ENCODE measurements around the gene DCUN1D2. TPM values are rescaled to one million over a fixed set of nuclear protein-coding genes. Genes with fewer than 3 reads are reported as not detected.
A peak's percentile ranks its signal among the peaks of the same experiment; 100 is the strongest.

Gene DCUN1D2
- total and polyA plus RNA-seq, 10 of the 15 experiments (the other 5 are each of a cell fraction or from before 2014, with no cell fraction given): 2.5 to 23.6 (median 9.3) TPM

GRCh38 chr13:113411216-113412023 is 79.1 kb downstream of the DCUN1D2 start:
- intact Hi-C loops (cut with micrococcal nuclease; ENCODE audit: unreplicated experiment) (no loop called here), in situ Hi-C loops (cut with MboI) (no loop called here)
- no peaks in the 10 kb centered on the region for H3K27me3 ChIP-seq (replicated peaks in 1 of 2; ENCODE audit: control insufficient read depth in 2 of 2, insufficient read depth in 2 of 2, low read length in 1 of 2)
- ATAC-seq: no peak
- H4K20me1 ChIP-seq (ENCODE audit: control insufficient read depth, insufficient read depth): no peaks in the 10 kb centered on the region
- ChIA-PET RAD21 (ENCODE audit: unreplicated experiment) (no interaction called here), POLR2A (no interaction called here), SMC1A (ENCODE audit: uncharacterized antibody, unreplicated experiment) (no interaction called here), CTCF (no interaction called here)
- no peak overlapping the region for H3K9ac ChIP-seq (ENCODE audit: control insufficient read depth, insufficient read depth, low read length)
- H3K4me1 ChIP-seq (ENCODE audit: control insufficient read depth, insufficient read depth, low read length): no peaks in the 10 kb centered on the region
- H3K36me3 ChIP-seq (ENCODE audit: control insufficient read depth in 2 of 2, insufficient read depth in 2 of 2, low read length in 1 of 2): no peaks in the 10 kb centered on the region
- H3K4me3 ChIP-seq: no peak overlapping the region
- no peak for DNase-seq (ENCODE audit: low read depth, low spot score)
- no peak overlapping the region for H2AFZ ChIP-seq (ENCODE audit: control insufficient read depth, low read depth, low read length)
- TF ChIP-seq PBX3 (IDR thresholded peaks at IDR 0.05; ENCODE audit: insufficient replicate concordance, low read depth, low read length): peak; percentile 22
- TF ChIP-seq E4F1 (IDR thresholded peaks at IDR 0.05; ENCODE audit: borderline replicate concordance, partially characterized antibody): no peak
- no peak for FAIRE-seq
- no peaks in the 10 kb centered on the region for H3K9me3 ChIP-seq (replicated peaks; ENCODE audit: control insufficient read depth, insufficient read depth, low read length)
- no peak overlapping the region for H3K4me2 ChIP-seq (ENCODE audit: control insufficient read depth, insufficient read depth)
- no peaks in the 10 kb centered on the region for H3K79me2 ChIP-seq (ENCODE audit: control insufficient read depth, insufficient read depth, low read length)
- no peak overlapping the region for H3K27ac ChIP-seq (ENCODE audit: control insufficient read depth, insufficient read depth)
- no TSS peak for BruUV-seq (replicated peaks)
- 69% methylated on average over 29 of the region's 30 CpGs for WGBS (ENCODE audit: insufficient coverage, insufficient replicate concordance, low lambda C conversion rate, missing lambda C conversion rate)
